Stimulated activated CD4-positive, alpha-beta T cell treated with anti-CD3 and anti-CD28 coated beads, Interleukin-15, amount 100 ng/mL, for 1 hour (primary cell): ENCODE data around the gene MRPL9.

Experiments used
- DNase-seq, 2 donors: peaks; one replicate each; pipeline ENCODE4 v3.0.0-alpha.2; 2020; ENCODE audit warnings: low read depth in 1 of 2, low spot score in 1 of 2

The MRPL9 gene

GRCh38 chr1:151762941-151763921, at the start of gene MRPL9:
TSS of gene MRPL9 (minus strand) at chr1:151763496. CDS start at chr1:151763479, 17 bp downstream.
- peak; percentile 63 to 80 for DNase-seq

- DNase-seq, result no peak
Observed at GRCh38 chr1:151811181-151811580, 47.9 kb upstream of the MRPL9 start.

- no peak for DNase-seq
Observed at GRCh38 chr1:151809985-151810556, 46.8 kb upstream of the MRPL9 start.

- DNase-seq, result no peak
Observed at GRCh38 chr1:151809290-151809984, 46.1 kb upstream of the MRPL9 start.

- DNase-seq, result no peak
Observed at GRCh38 chr1:151807766-151808165, 44.5 kb upstream of the MRPL9 start.

GRCh38 chr1:151807131-151807530, 43.8 kb upstream of the MRPL9 start:
- DNase-seq, result no peak

- DNase-seq, result no peak
Observed at GRCh38 chr1:151806170-151806569, 42.9 kb upstream of the MRPL9 start.

- no peak for DNase-seq
Observed at GRCh38 chr1:151805066-151805820, 41.9 kb upstream of the MRPL9 start, which contains the start of gene LINGO4. TSS of gene LINGO4 (minus strand) at chr1:151805419. CDS start at chr1:151802704, 2,715 bp downstream.

GRCh38 chr1:151803915-151804314, 40.6 kb upstream of the MRPL9 start:
- DNase-seq, result no peak

GRCh38 chr1:151803164-151803563, 39.9 kb upstream of the MRPL9 start:
- DNase-seq, result no peak

GRCh38 chr1:151802372-151802771, 39.1 kb upstream of the MRPL9 start:
- no peak for DNase-seq

- no peak for DNase-seq
Observed at GRCh38 chr1:151801846-151802245, 38.5 kb upstream of the MRPL9 start.

- DNase-seq, result no peak
Observed at GRCh38 chr1:151801310-151801820, 38.1 kb upstream of the MRPL9 start.

- DNase-seq, result no peak
Observed at GRCh38 chr1:151800830-151801229, 37.5 kb upstream of the MRPL9 start.

GRCh38 chr1:151799179-151800022, 36.1 kb upstream of the MRPL9 start:
- DNase-seq, result no peak

- no peak for DNase-seq
Observed at GRCh38 chr1:151798571-151798970, 35.3 kb upstream of the MRPL9 start.

- DNase-seq, result no peak
Observed at GRCh38 chr1:151790940-151791651, 27.8 kb upstream of the MRPL9 start.

- peak; percentile 96 to 97 for DNase-seq
Observed at GRCh38 chr1:151790071-151790939, 27.0 kb upstream of the MRPL9 start, which contains the start of gene TDRKH. TSS of gene TDRKH (minus strand) at chr1:151790500. CDS start at chr1:151783022, 7,478 bp downstream.
